Ishikawa (cell line): Measurements from ENCODE around the gene NPAS3.

Experiments used
- CEBPB ChIP-seq: IDR thresholded peaks from 2 replicates; pipeline ENCODE4 v1.6.1; 2012
- CREB1 ChIP-seq: IDR thresholded peaks from 2 replicates; pipeline ENCODE4 v1.6.1; 2012; ENCODE audit warnings: low read depth
- EGR1 ChIP-seq: IDR thresholded peaks from 2 replicates; pipeline ENCODE4 v1.6.1; 2012
- EP300 ChIP-seq: IDR thresholded peaks from 2 replicates; pipeline ENCODE4 v1.6.1; 2012; ENCODE audit warnings: borderline replicate concordance
- FOXM1 ChIP-seq: IDR thresholded peaks from 2 replicates; pipeline ENCODE4 v1.6.1; 2012; ENCODE audit warnings: low read depth, borderline replicate concordance
- MAX ChIP-seq: IDR thresholded peaks from 2 replicates; pipeline ENCODE4 v1.6.1; 2012
- NFIC ChIP-seq: IDR thresholded peaks from 2 replicates; pipeline ENCODE4 v1.6.1; 2012
- RAD21 ChIP-seq: IDR thresholded peaks from 2 replicates; pipeline ENCODE4 v1.6.1; 2012; ENCODE audit warnings: low read depth
- TAF1 ChIP-seq: IDR thresholded peaks from 2 replicates; pipeline ENCODE4 v1.6.1; 2012; ENCODE audit warnings: low read depth, mild to moderate bottlenecking
- TCF12 ChIP-seq: IDR thresholded peaks from 2 replicates; pipeline ENCODE4 v1.6.1; 2012; ENCODE audit warnings: low read depth
- TEAD4 ChIP-seq: IDR thresholded peaks from 2 replicates; pipeline ENCODE4 v1.6.1; 2012
- USF1 ChIP-seq: IDR thresholded peaks from 2 replicates; pipeline ENCODE4 v1.6.1; 2012
- YY1 ChIP-seq: IDR thresholded peaks from 2 replicates; pipeline ENCODE4 v1.6.1; 2012; ENCODE audit warnings: low read depth
- ZBTB7A ChIP-seq: IDR thresholded peaks from 2 replicates; pipeline ENCODE4 v1.6.1; 2012; ENCODE audit warnings: low read depth
- TF ChIP-seq, protein P1 (sequence below): IDR thresholded peaks from 2 replicates; pipeline ENCODE4 v1.6.1; 2012; ENCODE audit warnings: low read depth, mild to moderate bottlenecking

The NPAS3 gene

DNA sequence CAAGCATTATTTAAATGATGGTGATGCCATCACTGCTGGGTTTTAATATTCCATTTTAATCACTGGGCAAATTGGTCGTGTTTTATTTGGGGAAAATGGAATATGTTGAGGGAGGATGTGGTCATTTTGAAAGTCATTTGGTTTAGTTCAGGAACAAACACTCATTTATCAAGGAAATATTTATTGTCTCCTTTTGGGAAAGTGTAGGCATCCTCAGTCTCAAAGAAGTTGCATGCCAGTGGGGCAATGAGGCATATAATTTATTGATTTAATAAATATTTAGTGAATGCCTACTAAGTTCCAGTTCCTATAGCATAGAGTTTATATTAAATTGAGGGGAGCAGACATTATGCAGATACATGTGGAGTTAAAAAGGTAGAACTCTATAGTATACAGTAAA, 134.3 kb downstream of the NPAS3 start:
- no peak for TF ChIP-seq MAX
- no peak for TF ChIP-seq CREB1
- no peak for TF ChIP-seq FOXM1
- no peak for TF ChIP-seq TCF12
- TF ChIP-seq USF1, result no peak
- no peak for TF ChIP-seq EGR1

- TF ChIP-seq MAX, result no peak
- TF ChIP-seq NFIC, result no peak
- no peak for TF ChIP-seq USF1
- TF ChIP-seq TCF12, result no peak
- TF ChIP-seq EP300, result no peak
- TF ChIP-seq YY1, result no peak
- TF ChIP-seq EGR1, result no peak
- TF ChIP-seq RAD21, result no peak
- TF ChIP-seq, protein P1, sequence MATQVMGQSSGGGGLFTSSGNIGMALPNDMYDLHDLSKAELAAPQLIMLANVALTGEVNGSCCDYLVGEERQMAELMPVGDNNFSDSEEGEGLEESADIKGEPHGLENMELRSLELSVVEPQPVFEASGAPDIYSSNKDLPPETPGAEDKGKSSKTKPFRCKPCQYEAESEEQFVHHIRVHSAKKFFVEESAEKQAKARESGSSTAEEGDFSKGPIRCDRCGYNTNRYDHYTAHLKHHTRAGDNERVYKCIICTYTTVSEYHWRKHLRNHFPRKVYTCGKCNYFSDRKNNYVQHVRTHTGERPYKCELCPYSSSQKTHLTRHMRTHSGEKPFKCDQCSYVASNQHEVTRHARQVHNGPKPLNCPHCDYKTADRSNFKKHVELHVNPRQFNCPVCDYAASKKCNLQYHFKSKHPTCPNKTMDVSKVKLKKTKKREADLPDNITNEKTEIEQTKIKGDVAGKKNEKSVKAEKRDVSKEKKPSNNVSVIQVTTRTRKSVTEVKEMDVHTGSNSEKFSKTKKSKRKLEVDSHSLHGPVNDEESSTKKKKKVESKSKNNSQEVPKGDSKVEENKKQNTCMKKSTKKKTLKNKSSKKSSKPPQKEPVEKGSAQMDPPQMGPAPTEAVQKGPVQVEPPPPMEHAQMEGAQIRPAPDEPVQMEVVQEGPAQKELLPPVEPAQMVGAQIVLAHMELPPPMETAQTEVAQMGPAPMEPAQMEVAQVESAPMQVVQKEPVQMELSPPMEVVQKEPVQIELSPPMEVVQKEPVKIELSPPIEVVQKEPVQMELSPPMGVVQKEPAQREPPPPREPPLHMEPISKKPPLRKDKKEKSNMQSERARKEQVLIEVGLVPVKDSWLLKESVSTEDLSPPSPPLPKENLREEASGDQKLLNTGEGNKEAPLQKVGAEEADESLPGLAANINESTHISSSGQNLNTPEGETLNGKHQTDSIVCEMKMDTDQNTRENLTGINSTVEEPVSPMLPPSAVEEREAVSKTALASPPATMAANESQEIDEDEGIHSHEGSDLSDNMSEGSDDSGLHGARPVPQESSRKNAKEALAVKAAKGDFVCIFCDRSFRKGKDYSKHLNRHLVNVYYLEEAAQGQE, result no peak
- no peak for TF ChIP-seq TAF1
Measured at GRCh38 chr14:33081259-33081658, 142.6 kb downstream of the NPAS3 start.

- no peak for TF ChIP-seq TAF1
- no peak for TF ChIP-seq USF1
- no peak for TF ChIP-seq RAD21
- no peak for TF ChIP-seq FOXM1
- TF ChIP-seq MAX, result no peak
Measured at GRCh38 chr14:33085799-33086198, 147.1 kb downstream of the NPAS3 start.

- no peak for TF ChIP-seq NFIC
- TF ChIP-seq YY1, result no peak
- TF ChIP-seq TAF1, result no peak
- no peak for TF ChIP-seq USF1
Measured at GRCh38 chr14:33098016-33098415, 159.3 kb downstream of the NPAS3 start.

GRCh38 chr14:33103489-33103888, 164.8 kb downstream of the NPAS3 start:
- TF ChIP-seq EP300 (no peak), EGR1 (no peak), RAD21 (no peak), TAF1 (no peak), CEBPB (no peak), CREB1 (no peak), FOXM1 (no peak), ZBTB7A (no peak), TEAD4 (no peak), YY1 (no peak), USF1 (no peak), TCF12 (no peak), NFIC (no peak), MAX (no peak)
- TF ChIP-seq, protein P1, result no peak
